NK-92 (cell line): ENCODE results near the gene IDI1.
"Not testable (repeated sequence)": the region's sequence is repeated elsewhere in the genome, so short reads cannot be mapped to it uniquely, and the experiment has no call there.

ENCODE experiments used
- DNase-seq: peaks from one replicate; lab custom pipeline; 2025; ENCODE audit not compliant: unreplicated experiment; lab: John Stamatoyannopoulos, UW

Gene IDI1

GRCh38 chr10:1048732-1049424 is at the start of gene IDI1:
IDI1 (minus strand) TSS chr10:1049119; CDS start chr10:1049003, 116 bp downstream.
- DNase-seq: peak; percentile 84

- DNase-seq: no peak
Measured at GRCh38 chr10:1097436-1097835, 48.5 kb upstream of the IDI1 start.

GRCh38 chr10:1096287-1096889 is 47.5 kb upstream of the IDI1 start:
- DNase-seq: no peak

GRCh38 chr10:1095498-1095897 is 46.6 kb upstream of the IDI1 start:
- no peak for DNase-seq

GRCh38 chr10:1094112-1095057 is 45.5 kb upstream of the IDI1 start:
- DNase-seq: no peak

- no peak for DNase-seq
Measured at GRCh38 chr10:1093696-1094095, 44.8 kb upstream of the IDI1 start.

GRCh38 chr10:1090696-1091095 is 41.8 kb upstream of the IDI1 start:
- DNase-seq: no peak

- DNase-seq: no peak
Measured at GRCh38 chr10:1089017-1089689, 40.2 kb upstream of the IDI1 start.

GRCh38 chr10:1086787-1087186 is 37.9 kb upstream of the IDI1 start:
- no peak for DNase-seq

GRCh38 chr10:1085258-1085657 is 36.3 kb upstream of the IDI1 start:
- DNase-seq: no peak

GRCh38 chr10:1084011-1084950 is 35.4 kb upstream of the IDI1 start:
- DNase-seq: no peak

- no peak for DNase-seq
Measured at GRCh38 chr10:1083581-1083980, 34.7 kb upstream of the IDI1 start.

GRCh38 chr10:1078668-1079067 is 29.7 kb upstream of the IDI1 start:
- no peak for DNase-seq

GRCh38 chr10:1074748-1075308 is 25.9 kb upstream of the IDI1 start:
- DNase-seq: no peak

GRCh38 chr10:1074052-1074747 is 25.3 kb upstream of the IDI1 start:
- no peak for DNase-seq

- DNase-seq: no peak
Measured at GRCh38 chr10:1070919-1071318, 22.0 kb upstream of the IDI1 start.

- DNase-seq: no peak
Measured at GRCh38 chr10:1068380-1069361, 19.8 kb upstream of the IDI1 start.

GRCh38 chr10:1066734-1067133 is 17.8 kb upstream of the IDI1 start:
- not testable (repeated sequence) for DNase-seq
